Endothelial cell of umbilical vein (primary cell): ENCODE measurements around the gene F3.

ENCODE experiments used
- EZH2 ChIP-seq: IDR thresholded peaks from 2 replicates; pipeline ENCODE4 v1.6.1; 2012; ENCODE audit warnings: borderline replicate concordance, low read depth, mild to moderate bottlenecking, moderate library complexity, low read length, inconsistent platforms; ENCODE audit not compliant: severe bottlenecking
- FOS ChIP-seq: IDR thresholded peaks from 2 replicates; pipeline ENCODE4 v1.6.1; 2011; ENCODE audit warnings: mild to moderate bottlenecking, low read length, moderate library complexity, borderline replicate concordance; ENCODE audit not compliant: insufficient read depth
- JUN ChIP-seq: IDR thresholded peaks from 2 replicates; pipeline ENCODE4 v1.6.1; 2011; ENCODE audit warnings: borderline replicate concordance, low read depth; ENCODE audit not compliant: insufficient read length, insufficient read depth
- MYC ChIP-seq: IDR thresholded peaks from one replicate; pipeline ENCODE4 v1.6.1; 2011; ENCODE audit warnings: mild to moderate bottlenecking, low read depth, low read length
- POLR2A ChIP-seq: IDR thresholded peaks from 2 replicates; pipeline ENCODE4 v1.6.1; 2012; ENCODE audit warnings: low read depth, mild to moderate bottlenecking, control low read depth, low read length
- POLR2AphosphoS5 ChIP-seq: IDR thresholded peaks from 2 replicates; pipeline ENCODE4 v1.6.1; 2012; ENCODE audit warnings: low read depth, mild to moderate bottlenecking, control low read depth, low read length, moderate library complexity; ENCODE audit not compliant: insufficient read depth
- TF ChIP-seq, protein P1 (sequence below), 2 donors: IDR thresholded peaks; 1 replicate in 1 of 2; 2 replicates in 1 of 2; pipeline ENCODE4 v1.5.1; 2011; ENCODE audit warnings: low read length in 2 of 2, mild to moderate bottlenecking in 2 of 2, moderate library complexity in 2 of 2, control low read depth in 1 of 2, inconsistent platforms in 1 of 2, low read depth in 1 of 2; ENCODE audit not compliant: insufficient read depth in 1 of 2; ENCODE audit errors: extremely low read depth in 1 of 2
- TF ChIP-seq, protein P2 (sequence below): IDR thresholded peaks from 2 replicates; pipeline ENCODE4 v1.6.1; 2011; ENCODE audit not compliant: insufficient read depth, insufficient read length

DNA sequence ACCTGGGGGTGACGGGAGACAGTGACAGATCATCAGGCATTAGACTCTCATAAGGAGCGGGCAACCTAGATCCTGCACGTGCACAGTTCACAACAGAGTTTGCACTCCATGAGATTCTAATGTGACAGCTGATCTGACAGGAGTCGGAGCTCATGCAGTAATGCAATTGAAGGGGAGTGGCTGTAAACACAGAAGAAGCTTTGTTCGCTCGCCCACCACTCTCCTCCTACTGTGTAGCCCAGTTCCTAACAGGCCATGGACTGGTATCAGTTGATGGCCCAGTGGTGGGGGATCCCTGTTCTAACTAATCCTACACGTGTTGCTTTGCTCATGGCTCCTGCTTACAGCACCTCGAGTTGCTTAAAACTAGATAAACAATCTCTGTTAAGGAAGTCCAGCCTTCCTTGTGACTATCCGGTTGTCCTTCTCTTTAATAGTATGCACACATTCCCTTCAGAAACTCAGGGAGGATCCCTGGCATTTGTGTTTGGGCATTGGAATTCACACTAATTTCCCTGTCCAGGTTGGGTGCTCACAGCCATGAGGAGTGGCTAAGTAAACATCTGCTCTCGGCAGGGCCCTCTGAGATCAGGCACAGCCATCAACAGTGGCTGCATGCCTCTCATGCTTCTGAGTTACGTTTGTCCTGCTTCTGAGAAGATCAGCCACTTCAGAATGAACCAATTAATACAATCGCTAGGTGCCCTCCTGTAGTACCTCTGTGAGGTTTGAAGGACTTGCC, 21.1 kb upstream of the F3 start:
- TF ChIP-seq JUN (no peak), EZH2 (no peak), POLR2AphosphoS5 (no peak), POLR2A (no peak), MYC (no peak), FOS (no peak)
- TF ChIP-seq, protein P1, sequence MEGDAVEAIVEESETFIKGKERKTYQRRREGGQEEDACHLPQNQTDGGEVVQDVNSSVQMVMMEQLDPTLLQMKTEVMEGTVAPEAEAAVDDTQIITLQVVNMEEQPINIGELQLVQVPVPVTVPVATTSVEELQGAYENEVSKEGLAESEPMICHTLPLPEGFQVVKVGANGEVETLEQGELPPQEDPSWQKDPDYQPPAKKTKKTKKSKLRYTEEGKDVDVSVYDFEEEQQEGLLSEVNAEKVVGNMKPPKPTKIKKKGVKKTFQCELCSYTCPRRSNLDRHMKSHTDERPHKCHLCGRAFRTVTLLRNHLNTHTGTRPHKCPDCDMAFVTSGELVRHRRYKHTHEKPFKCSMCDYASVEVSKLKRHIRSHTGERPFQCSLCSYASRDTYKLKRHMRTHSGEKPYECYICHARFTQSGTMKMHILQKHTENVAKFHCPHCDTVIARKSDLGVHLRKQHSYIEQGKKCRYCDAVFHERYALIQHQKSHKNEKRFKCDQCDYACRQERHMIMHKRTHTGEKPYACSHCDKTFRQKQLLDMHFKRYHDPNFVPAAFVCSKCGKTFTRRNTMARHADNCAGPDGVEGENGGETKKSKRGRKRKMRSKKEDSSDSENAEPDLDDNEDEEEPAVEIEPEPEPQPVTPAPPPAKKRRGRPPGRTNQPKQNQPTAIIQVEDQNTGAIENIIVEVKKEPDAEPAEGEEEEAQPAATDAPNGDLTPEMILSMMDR (IDR thresholded peaks at IDR 0.05; ENCODE audit: extremely low read depth in 1 of 2, insufficient read depth in 1 of 2, low read depth in 1 of 2, low read length in 2 of 2): no peak
- TF ChIP-seq, protein P2, sequence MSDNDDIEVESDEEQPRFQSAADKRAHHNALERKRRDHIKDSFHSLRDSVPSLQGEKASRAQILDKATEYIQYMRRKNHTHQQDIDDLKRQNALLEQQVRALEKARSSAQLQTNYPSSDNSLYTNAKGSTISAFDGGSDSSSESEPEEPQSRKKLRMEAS: no peak
